Stimulated activated CD4-positive, alpha-beta T cell treated with anti-CD3 and anti-CD28 coated beads, Interleukin-1b, Interleukin-23, amount 100 ng/mL, for 48 hours (primary cell): ENCODE results near the gene GRIK1.
"Not testable (repeated sequence)": the region's sequence is repeated elsewhere in the genome, so short reads cannot be mapped to it uniquely, and the experiment has no call there.

Experiments used
- DNase-seq: peaks from one replicate; pipeline ENCODE4 v3.0.0-alpha.2; 2020

The GRIK1 gene

GRCh38 chr21:29939924-29940275 is at the start of gene GRIK1:
Gene GRIK1, minus strand, starts transcription at chr21:29939996.
- no peak for DNase-seq

DNA sequence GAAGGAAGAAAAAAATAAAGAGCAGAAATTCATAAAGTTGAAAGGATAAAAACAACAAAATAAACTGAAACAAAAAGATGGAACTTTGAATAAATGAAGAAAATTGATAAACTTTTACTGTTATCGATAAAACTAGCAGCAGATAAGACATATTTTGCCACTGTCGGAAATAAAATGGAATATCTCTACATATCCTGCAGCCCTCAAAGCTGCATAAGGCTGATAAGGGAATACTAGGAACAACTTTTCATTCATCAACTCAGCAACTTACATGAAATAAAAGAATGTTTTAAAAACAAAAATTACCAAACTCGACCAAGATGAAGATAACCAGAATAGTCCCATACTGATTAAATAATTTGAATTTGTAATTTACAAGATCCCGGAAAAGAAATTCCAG is 48.0 kb upstream of the GRIK1 start:
- DNase-seq = no peak

DNA sequence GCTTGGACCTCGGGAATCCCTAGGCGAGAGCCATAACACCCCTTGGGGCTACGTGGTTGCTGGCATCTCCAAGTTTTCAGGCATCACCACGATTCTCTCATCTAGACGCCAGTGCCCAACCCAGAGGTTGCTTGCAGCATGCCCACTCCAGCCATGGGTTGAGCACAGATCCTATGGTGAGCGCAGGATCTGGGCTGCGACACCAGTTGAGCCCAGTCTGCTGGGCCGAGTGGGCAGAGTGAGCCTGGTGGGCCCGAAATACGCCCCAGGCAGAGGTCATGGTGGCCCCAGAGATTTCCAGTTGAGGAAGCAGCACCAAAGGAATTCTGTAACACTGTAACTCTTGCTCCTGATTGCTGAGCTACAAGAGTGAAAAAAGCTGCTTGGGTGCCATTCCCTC is 46.1 kb upstream of the GRIK1 start:
- DNase-seq = no peak

DNA sequence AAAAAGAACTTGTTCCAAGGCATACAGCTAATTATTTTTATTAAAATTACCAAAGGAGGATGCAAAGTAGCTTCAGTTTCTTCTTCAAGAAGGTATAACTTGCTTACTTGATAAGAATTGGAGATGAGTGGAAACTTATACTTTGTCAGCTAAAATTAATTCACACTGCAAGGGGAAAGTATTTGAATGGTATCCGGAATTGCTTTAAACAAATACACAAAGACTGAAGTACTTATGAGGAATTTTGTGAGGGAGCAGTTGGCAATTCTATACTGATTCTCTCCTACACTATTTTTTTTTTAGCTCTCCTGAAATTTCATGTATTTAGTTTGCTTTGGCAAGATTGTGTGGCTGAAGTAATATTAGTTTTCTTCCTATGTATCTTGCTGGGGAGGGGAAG is 39.2 kb upstream of the GRIK1 start:
- no peak for DNase-seq

DNA sequence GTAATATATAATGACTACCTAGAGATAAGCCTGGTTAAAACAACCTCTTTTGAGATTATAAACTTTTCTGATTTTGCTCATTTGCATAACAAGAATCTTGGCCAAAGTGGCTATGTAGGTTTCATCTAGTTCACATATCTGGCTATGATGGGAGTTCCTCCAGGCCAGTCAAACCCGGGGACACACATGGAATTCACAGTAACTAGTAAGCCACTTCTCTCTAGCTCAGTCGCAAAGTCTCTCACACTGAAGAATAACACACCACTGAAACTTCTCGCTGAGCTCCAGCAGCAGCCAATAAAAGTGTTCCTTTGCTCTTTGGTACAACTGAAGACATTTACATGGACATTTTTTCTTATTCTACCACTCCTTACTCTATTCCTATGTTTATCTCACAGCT is 36.0 kb upstream of the GRIK1 start:
- no peak for DNase-seq

GRCh38 chr21:29973258-29973657 is 33.5 kb upstream of the GRIK1 start:
- DNase-seq = no peak

DNA sequence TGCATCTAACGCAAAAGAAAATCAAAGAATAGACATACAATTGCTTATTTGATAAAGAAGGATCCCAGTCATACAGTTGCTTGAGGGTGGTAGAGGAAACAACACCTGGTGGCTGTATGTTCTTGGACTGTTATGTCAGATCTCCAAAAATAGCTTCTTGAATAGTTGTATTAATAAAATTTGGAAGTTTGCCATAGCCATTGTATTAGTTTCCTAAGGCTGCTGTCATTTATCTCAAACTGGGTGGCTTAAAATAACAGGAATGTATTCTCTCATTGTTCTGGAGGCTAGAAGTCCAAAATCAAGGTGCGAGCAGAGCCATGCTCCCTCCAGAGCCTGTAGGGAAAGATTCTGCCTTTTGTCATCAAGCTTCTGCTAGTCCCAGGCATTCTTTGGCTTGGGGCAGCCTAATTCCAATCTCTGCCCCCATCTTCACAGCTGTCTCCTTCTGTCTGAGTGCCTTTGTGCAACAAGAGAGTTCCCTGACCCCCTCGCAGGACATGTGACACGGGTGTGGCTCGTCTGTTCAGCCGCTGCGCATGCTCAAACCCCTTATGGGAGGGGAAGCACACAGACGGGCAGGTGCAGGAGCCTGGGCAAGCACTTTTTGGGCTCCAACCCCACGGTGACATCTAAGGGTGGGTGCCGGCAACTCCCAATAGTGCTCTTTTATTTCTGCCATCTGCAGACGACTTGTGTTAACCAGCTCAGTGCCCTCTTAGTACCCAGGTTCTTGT is 21.7 kb upstream of the GRIK1 start:
- no peak for DNase-seq

DNA sequence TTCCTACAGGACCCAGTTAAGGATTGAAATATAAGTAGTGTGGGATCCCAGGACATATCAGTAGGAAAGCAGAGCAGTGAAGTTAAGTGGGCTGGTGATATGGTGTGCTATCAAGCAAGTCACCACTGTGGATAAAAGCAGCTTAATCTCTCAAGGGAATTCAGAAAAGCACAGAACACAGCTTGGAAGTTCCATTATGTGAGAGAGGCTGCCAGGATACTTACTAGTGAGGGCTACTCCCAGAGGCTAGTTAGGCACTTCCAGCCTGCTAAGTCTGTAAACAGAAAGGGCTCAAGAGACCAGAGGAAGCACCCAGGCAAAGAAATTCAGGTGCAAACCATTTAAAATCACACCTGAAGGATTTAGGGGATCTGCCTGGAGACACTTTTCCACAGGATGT is 18.8 kb upstream of the GRIK1 start:
- no peak for DNase-seq

- DNase-seq = not testable (repeated sequence)
Observed at GRCh38 chr21:29958035-29958434, 18.2 kb upstream of the GRIK1 start.

- no peak for DNase-seq
Observed at GRCh38 chr21:29953690-29954089, 13.9 kb upstream of the GRIK1 start.

- DNase-seq = no peak
Observed at GRCh38 chr21:29953072-29953471, 13.3 kb upstream of the GRIK1 start.

DNA sequence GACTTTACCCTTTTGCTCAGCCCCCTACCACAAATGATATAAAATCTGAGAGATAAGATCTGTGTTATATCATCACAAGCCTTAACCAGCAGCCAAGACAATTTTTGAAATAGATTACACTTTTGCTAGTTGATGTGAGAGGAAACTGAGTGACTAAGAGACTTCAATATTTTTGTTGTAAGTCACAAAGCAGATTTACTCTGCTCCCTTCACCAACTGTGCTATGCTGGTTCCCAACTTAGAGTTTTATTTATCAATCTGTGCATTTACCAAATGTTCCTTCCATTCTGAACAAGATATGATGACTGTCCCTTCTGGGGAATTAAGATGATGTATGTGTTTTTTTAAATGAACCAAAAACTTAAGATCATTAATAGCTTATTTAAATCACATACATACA is 12.1 kb upstream of the GRIK1 start:
- DNase-seq = no peak

- no peak for DNase-seq
Observed at GRCh38 chr21:29949991-29950390, 10.2 kb upstream of the GRIK1 start.

GRCh38 chr21:29947119-29947518 is 7.3 kb upstream of the GRIK1 start:
- no peak for DNase-seq

- DNase-seq = no peak
Observed at GRCh38 chr21:29943885-29944284, 4.1 kb upstream of the GRIK1 start.

GRCh38 chr21:29942034-29942433 is 2.2 kb upstream of the GRIK1 start:
- no peak for DNase-seq

DNA sequence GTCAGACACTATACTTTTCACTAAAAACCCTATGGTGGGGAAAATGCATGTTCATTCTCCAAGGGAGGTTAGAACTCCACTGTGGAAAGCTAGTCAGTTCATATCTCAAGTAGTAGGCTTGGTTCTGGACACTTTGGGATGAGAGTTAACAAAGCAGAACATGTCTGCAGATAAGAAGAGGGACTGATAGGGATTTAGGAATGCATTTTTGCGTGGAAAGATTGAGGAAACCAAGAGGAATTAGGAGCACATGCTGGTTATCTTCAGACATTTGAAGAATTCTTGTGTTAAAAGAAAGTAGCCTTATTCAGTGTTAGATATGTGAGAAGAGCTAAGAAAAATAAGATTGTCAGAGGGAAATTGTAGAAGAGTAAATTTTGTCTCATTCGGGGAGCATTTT is 1.2 kb upstream of the GRIK1 start:
- DNase-seq = no peak

- no peak for DNase-seq
Observed at GRCh38 chr21:29940361-29940760, 565 bp upstream of the GRIK1 start.

DNA sequence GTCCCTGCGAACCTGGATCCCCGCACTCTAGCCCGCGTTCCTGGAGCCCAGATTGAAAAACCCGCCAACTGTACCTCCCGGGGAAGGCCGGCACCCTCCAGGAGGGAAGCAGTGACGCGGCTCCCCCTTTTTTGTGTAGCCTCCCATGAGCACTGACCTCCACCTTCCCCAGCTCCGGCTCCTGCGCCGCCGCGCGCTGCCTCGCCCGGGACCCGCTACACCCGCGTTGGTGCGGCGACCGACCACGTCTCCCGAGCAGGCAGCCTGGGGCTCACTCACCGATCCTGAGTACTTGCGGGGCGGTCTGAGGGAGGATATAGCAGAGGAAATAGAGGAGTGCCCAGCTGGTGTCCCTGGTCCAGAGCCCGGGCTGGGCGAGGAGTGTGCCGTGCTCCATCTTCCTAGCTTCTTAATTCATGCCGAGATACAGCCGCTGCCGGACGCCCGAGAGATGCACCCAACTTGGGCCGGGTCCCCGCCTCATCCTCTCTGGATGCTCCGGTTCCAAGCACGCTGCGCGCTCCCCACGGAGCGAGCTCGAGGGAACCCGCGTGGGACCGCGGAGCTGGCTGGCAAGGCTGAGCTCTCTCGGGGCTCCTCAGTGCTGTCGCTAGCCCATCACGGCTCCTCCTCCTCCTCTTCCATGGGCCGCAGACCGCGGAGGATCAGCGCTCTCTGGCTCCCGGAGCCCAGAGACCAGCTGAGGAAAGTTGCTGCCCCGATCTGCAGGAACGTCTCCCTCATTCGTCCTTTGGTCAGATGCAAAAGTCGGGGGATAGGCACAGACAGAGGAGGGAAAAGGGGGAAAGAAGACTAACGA is 482 bp downstream of the GRIK1 start:
- no peak for DNase-seq

DNA sequence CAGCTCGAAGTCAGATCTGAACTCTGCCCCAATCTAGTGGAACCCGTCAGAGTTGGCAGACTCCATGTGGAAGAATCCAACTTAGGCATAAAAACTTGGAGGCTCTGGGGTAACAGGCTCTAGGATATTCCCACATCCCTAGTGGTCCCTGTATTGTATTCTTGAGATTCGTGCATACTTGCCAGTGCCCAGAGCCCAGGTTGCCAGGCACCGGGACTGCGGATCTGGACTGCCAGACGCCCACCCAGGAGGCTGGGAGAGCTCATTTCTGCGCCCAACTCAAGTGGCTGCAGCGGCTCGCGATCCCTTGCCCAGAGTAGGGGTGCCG is 1.1 kb downstream of the GRIK1 start:
- DNase-seq = no peak

DNA sequence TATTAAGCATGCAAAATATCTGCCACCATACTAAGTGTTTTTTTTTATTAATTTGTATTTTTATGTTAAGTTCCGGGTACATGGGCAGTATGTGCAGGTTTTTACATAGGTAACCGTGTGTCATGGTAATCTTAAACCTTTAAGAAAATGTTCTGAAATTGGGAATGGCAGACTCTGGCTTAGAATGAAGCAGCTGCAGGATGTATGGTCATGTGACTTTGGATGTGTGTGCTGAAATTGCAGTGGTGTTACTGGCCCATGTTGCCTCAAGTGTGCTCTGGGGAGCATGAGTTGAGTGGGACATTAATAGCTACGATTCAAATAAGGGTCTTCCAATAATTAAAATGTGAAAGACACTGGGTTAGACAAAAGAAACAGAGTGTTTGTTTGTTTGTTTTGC is 6.7 kb downstream of the GRIK1 start:
- no peak for DNase-seq

GRCh38 chr21:29928537-29928936 is 11.3 kb downstream of the GRIK1 start:
- no peak for DNase-seq

GRCh38 chr21:29920938-29921337 is 18.9 kb downstream of the GRIK1 start:
- DNase-seq = no peak

DNA sequence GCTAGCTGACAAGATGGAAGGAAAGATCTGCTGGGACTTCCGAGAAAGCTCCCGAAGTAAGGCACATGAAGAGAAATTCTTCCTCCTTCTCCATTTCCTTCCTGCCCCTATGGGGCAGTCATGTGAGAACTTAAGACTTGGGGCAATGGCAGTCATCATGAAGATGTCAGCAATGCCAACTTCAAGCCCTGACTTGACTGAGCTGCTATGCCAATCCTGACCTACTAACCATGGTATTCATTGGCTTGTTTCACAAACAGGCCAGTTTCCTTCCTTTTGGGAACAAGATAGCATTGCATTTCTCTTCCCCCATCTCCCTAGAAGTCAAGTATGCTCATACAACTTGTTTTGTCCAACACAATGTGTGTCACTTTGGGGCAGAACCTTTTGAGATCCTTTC is 25.5 kb downstream of the GRIK1 start:
- DNase-seq = no peak

DNA sequence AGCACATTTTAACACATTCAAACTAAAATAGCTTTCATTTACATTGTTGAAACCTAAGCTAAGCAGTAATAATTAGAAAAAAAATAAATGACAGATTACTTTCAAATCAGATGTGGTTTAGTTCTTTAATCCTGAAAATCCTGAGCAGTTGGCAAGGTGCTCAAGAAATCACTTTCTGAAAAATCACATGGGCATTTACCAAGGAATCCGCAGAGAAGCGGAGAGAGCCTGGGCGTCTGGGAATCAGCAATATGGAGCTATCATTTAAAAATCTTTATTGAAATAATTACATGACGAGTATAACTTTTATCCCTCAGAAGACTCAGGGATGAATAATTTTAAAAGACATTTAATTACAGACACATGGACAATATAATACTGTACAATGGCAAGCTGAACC is 30.2 kb downstream of the GRIK1 start:
- no peak for DNase-seq
